Ectodermal cell (in vitro differentiated cells): ENCODE data around the gene ITGA2.

Experiments
- H3K27ac ChIP-seq: 2 replicates; pipeline ENCODE4 v1.7.0; 2013; ENCODE audit warnings: mild to moderate bottlenecking, low read depth, low read length; ENCODE audit not compliant: insufficient read depth, poor library complexity, severe bottlenecking
- H3K27me3 ChIP-seq: 2 replicates; pipeline ENCODE4 v1.7.0; 2013; ENCODE audit warnings: mild to moderate bottlenecking, low read length; ENCODE audit not compliant: insufficient read depth, control insufficient read depth, poor library complexity, severe bottlenecking
- H3K36me3 ChIP-seq: one replicate; pipeline ENCODE4 v1.7.0; 2013; ENCODE audit warnings: low read length; ENCODE audit not compliant: control insufficient read depth, insufficient read depth
- H3K4me1 ChIP-seq: one replicate; pipeline ENCODE4 v1.7.0; 2013; ENCODE audit warnings: low read length; ENCODE audit not compliant: control insufficient read depth, insufficient read depth
- H3K4me3 ChIP-seq: 2 replicates; pipeline ENCODE4 v1.7.0; 2013; ENCODE audit warnings: low read depth, low read length, control low read depth; ENCODE audit not compliant: insufficient read depth
- H3K9me3 ChIP-seq: 2 replicates; pipeline ENCODE4 v1.7.0; 2013; ENCODE audit warnings: mild to moderate bottlenecking, low read length, moderate library complexity; ENCODE audit not compliant: control insufficient read depth
- WGBS, 2 experiments: methylation state at CpG; one replicate each; pipeline ENCODE4 v1.1.7; 2013; ENCODE audit warnings: missing lambda C conversion rate in 2 of 2; 5-methylcytosine and 5-hydroxymethylcytosine counted together

The ITGA2 gene

GRCh38 chr5:53013857-53014256 lies 24.7 kb downstream of the ITGA2 start:
- H3K4me1 ChIP-seq, result no peaks in the 10 kb centered on the region
- H3K4me3 ChIP-seq, result no peak overlapping the region
- no peaks in the 10 kb centered on the region for H3K9me3 ChIP-seq
- 79 to 89% methylated on average over 2 of the region's 2 CpGs for WGBS, 2 experiments
- H3K27ac ChIP-seq, result no peak overlapping the region
- no peaks in the 10 kb centered on the region for H3K36me3 ChIP-seq
- no peaks in the 10 kb centered on the region for H3K27me3 ChIP-seq

GRCh38 chr5:53017383-53017782 lies 28.2 kb downstream of the ITGA2 start:
- Histone ChIP-seq H3K4me1 (no peaks in the 10 kb centered on the region), H3K27me3 (no peaks in the 10 kb centered on the region), H3K4me3 (no peak overlapping the region), H3K9me3 (no peaks in the 10 kb centered on the region), H3K36me3 (no peaks in the 10 kb centered on the region), H3K27ac (no peak overlapping the region)
- 91 to 95% methylated on average over 5 of the region's 5 CpGs for WGBS, 2 experiments

DNA sequence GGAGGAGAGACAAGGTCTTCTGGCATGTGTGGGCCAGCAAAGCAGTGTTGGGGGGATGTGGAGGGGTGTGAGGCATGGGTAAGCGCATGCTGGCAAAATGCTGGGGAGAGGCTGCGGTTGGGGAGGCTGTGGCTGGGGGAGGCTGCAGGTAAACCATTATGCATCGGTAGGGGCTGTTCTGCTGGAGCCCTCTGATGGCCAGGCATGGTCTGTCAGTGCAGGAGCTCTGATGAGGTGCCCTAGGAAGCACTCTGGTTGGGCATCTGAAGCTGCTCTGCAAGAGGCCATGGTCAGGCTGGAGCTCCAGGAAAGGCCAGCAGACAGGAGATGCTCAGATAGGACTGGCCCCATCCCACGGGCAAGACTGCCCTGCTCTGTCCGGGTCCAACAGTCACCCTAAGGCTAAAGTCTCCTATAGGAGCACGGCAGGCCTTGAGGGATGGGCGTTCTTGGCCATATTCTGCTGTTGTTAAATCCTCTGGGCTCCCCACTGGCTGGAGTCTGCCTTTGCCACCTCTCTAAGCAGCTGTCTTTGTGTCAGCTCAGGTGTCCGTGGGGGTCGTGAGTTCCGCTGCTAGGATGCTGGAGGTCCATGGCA lies 28.7 kb downstream of the ITGA2 start:
- no peaks in the 10 kb centered on the region for H3K36me3 ChIP-seq
- no peaks in the 10 kb centered on the region for H3K9me3 ChIP-seq
- H3K27me3 ChIP-seq, result no peaks in the 10 kb centered on the region
- no peak overlapping the region for H3K27ac ChIP-seq
- no peak overlapping the region for H3K4me3 ChIP-seq
- H3K4me1 ChIP-seq, result no peaks in the 10 kb centered on the region
- WGBS, 2 experiments, result 93 to 95% methylated on average over 10 of the region's 10 CpGs

- Histone ChIP-seq H3K9me3 (no peaks in the 10 kb centered on the region), H3K36me3 (no peaks in the 10 kb centered on the region)
These were observed 30.2 kb downstream of the ITGA2 start for GRCh38 chr5:53019320-53019719.

GRCh38 chr5:53022930-53023511 lies 33.9 kb downstream of the ITGA2 start:
- no peaks in the 10 kb centered on the region for H3K4me1 ChIP-seq
- no peaks in the 10 kb centered on the region for H3K36me3 ChIP-seq
- no peaks in the 10 kb centered on the region for H3K27me3 ChIP-seq
- 93 to 95% methylated on average over 6 of the region's 6 CpGs for WGBS, 2 experiments
- H3K4me3 ChIP-seq, result no peak overlapping the region
- no peak overlapping the region for H3K27ac ChIP-seq
- H3K9me3 ChIP-seq, result no peaks in the 10 kb centered on the region

More at GRCh38 chr5:53019320-53019719, 30.2 kb downstream of the ITGA2 start:
- Histone ChIP-seq H3K4me1 (no peaks in the 10 kb centered on the region), H3K27ac (no peak overlapping the region), H3K27me3 (no peaks in the 10 kb centered on the region), H3K4me3 (no peak overlapping the region)
- 94 to 96% methylated on average over 4 of the region's 4 CpGs for WGBS, 2 experiments

- no peaks in the 10 kb centered on the region for H3K36me3 ChIP-seq
- WGBS, 2 experiments, result 90 to 98% methylated on average over 2 of the region's 2 CpGs
- no peak overlapping the region for H3K4me3 ChIP-seq
- no peaks in the 10 kb centered on the region for H3K4me1 ChIP-seq
- no peak overlapping the region for H3K27ac ChIP-seq
- no peaks in the 10 kb centered on the region for H3K27me3 ChIP-seq
- H3K9me3 ChIP-seq, result no peaks in the 10 kb centered on the region
These were observed 34.8 kb downstream of the ITGA2 start for GRCh38 chr5:53023969-53024368.

DNA sequence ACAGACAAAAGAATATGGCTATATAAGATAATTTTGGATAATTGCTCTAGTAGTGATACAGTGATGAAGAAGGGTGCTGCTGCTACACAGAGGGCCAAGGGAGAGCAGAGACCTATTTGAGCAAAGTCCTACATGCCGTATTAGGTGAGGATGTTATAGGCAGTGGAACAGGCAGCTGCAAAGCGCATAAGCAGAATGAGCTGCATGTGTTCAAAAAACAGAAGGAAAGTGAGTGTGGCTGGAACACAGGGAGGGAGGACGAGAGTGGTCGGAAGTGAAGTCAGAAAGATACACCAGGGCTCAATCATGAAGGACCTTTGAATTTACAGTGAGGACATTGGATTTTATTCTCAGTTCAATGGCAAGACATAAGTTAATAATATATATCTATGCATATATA lies 35.4 kb downstream of the ITGA2 start:
- no peaks in the 10 kb centered on the region for H3K27me3 ChIP-seq
- WGBS, 2 experiments, result 96 to 97% methylated on average over 4 of the region's 4 CpGs
- H3K4me3 ChIP-seq, result no peak overlapping the region
- H3K4me1 ChIP-seq, result no peaks in the 10 kb centered on the region
- H3K36me3 ChIP-seq, result no peaks in the 10 kb centered on the region
- no peaks in the 10 kb centered on the region for H3K9me3 ChIP-seq
- H3K27ac ChIP-seq, result no peak overlapping the region

DNA sequence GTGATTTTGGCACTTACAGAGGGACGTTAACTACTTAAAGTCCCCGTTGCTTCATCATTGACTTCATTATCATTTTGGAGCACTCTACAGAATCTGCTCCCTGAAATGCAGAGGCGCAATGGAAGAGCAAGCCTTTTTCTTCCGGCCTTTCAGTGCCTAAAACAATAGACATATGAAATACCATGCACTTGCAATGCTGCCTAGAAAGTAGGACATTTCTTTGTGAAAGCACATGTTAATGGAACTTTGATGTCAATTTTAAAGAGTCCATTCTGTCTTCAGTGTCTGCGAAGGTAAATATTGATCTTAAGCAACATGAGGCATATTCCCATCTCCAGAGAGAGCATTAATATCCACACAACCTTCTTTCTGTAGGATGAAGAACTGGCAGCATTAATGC lies 36.3 kb downstream of the ITGA2 start:
- H3K4me3 ChIP-seq, result no peak overlapping the region
- H3K27me3 ChIP-seq, result no peaks in the 10 kb centered on the region
- WGBS, 2 experiments, result 87 to 93% methylated on average over 5 of the region's 5 CpGs
- H3K36me3 ChIP-seq, result no peaks in the 10 kb centered on the region
- H3K9me3 ChIP-seq, result no peaks in the 10 kb centered on the region
- no peak overlapping the region for H3K27ac ChIP-seq
- H3K4me1 ChIP-seq, result no peaks in the 10 kb centered on the region

DNA sequence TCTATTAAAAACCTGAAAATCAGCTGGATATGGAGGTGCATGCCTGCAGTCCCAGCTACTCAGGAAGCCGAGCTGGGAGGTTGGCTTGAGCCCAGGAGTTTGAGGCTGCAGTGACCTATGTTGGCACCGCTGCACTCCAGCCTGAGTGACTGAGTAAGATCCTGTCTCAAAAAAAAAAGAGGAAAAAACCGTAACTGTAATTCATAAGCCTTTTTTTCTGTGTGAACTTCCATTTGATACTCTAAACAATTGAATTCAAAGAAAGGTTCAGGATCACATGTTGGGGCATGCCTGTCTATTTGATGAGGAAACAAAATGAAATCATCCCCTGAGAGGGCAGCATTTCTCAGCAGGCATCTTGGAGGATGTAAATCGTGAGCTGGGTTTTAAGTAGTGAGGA lies 38.8 kb downstream of the ITGA2 start:
- no peak overlapping the region for H3K4me3 ChIP-seq
- no peaks in the 10 kb centered on the region for H3K36me3 ChIP-seq
- H3K9me3 ChIP-seq, result no peaks in the 10 kb centered on the region
- no peak overlapping the region for H3K27ac ChIP-seq
- H3K27me3 ChIP-seq, result no peaks in the 10 kb centered on the region
- no peaks in the 10 kb centered on the region for H3K4me1 ChIP-seq
- WGBS, 2 experiments, result 92% methylated on average over 4 of the region's 4 CpGs

DNA sequence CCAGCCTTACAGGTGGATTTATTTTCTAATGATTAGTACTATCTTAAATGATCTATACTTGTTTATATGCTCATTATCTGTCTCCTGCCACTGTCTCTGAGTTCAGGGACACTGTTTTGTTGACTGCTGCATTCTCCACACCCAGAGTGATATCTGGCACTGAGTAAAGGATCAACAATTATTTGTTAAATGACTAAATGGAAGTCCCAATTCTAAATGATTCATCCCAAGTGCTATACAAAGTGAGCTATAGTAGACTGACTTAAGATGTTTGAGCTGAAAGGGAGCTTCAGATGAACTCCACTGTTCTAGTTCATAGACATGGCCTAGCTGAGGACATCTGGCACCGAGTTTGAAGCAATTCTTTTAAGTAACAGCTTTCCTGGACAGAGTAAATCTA lies 40.5 kb downstream of the ITGA2 start:
- no peak overlapping the region for H3K27ac ChIP-seq
- H3K4me1 ChIP-seq, result no peaks in the 10 kb centered on the region
- no peaks in the 10 kb centered on the region for H3K9me3 ChIP-seq
- H3K4me3 ChIP-seq, result no peak overlapping the region
- H3K36me3 ChIP-seq, result no peaks in the 10 kb centered on the region
- 88 to 93% methylated on average over 1 of the region's 1 CpG for WGBS, 2 experiments
- no peaks in the 10 kb centered on the region for H3K27me3 ChIP-seq
